ENCODE data around the gene RNF220. TPM values are rescaled to one million over a fixed set of nuclear protein-coding genes. Genes with fewer than 3 reads are reported as not detected.

The RNF220 gene
- total and polyA plus RNA-seq, 9 of the 15 experiments (the other 6 are each of a cell fraction or from before 2014, with no cell fraction given), result 5.1 to 117 (median 66.9) TPM

GRCh38 chr1:44377925-44378784 lies 26.9 kb upstream of the RNF220 start (continued):
- TF ChIP-seq TFE3 (CRISPR knock-in tag; IDR thresholded peaks at IDR 0.05), result no peak
- no peak for TF ChIP-seq ZNF764 (CRISPR knock-in tag; IDR thresholded peaks at IDR 0.05; ENCODE audit: low read depth)
- TF ChIP-seq PATZ1 (CRISPR knock-in tag; IDR thresholded peaks at IDR 0.05; ENCODE audit: borderline replicate concordance), result no peak
- TF ChIP-seq ZBTB34 (CRISPR knock-in tag; IDR thresholded peaks at IDR 0.05), result no peak
- TF ChIP-seq MGA (IDR thresholded peaks at IDR 0.05), result no peak
- TF ChIP-seq SIX5 (IDR thresholded peaks at IDR 0.05; ENCODE audit: borderline replicate concordance in 1 of 2, insufficient read depth in 1 of 2, low read depth in 1 of 2, low read length in 2 of 2), result no peak
- TF ChIP-seq CBX3 (IDR thresholded peaks at IDR 0.05; ENCODE audit: borderline replicate concordance in 1 of 2, low read length in 2 of 2), result no peak
- TF ChIP-seq BRD4 (IDR thresholded peaks at IDR 0.05), result no peak

Measured in K562 (cell line).